GM21737 (cell line): Measurements from ENCODE around the gene PACRG.

ENCODE experiments used
- ATAC-seq: cut with Tn5 transposase; IDR thresholded peaks from one replicate; pipeline ENCODE4 v1.9.1; 2021; ENCODE audit warnings: mild to moderate bottlenecking, moderate library complexity; ENCODE audit not compliant: unreplicated experiment

PACRG gene

DNA sequence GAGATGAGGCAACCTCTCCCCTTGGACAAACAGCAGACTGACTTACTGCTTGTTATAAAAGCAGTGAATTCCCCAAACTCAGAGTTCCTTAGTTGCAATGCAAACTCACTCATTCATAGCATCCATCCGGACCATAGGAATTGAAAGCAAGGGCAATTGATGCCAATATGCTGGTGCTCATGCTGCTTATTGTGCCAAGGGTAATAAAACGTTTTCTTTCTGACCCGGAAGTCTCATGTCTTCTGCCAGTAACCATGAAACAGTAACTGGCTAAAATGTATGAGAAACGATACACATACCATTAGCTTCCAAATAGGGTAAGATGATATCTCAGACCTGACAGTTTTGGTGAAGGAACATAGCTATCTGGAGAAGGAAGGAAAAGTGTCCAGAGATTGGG, 18.3 kb upstream of the PACRG start:
- ATAC-seq, result no peak

DNA sequence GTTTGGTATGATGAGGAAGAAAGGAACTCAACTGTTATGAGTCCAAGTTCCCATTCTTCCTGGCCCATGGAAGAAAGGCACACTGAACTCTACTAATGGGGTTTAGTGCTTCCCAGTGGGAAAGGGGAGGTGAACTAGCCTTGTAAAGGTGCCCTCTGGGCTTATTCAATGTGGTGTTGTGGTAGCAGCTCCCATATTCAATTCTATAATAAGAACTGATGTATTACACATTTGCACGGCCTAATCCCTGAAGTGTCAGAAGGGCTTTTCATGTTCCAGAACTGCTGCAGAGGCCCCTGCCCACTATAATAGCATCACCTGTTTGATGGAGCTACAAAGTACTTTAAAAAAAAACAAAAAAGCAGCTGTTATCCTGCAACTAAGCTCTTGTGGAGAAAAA, 17.4 kb upstream of the PACRG start:
- ATAC-seq, result no peak

DNA sequence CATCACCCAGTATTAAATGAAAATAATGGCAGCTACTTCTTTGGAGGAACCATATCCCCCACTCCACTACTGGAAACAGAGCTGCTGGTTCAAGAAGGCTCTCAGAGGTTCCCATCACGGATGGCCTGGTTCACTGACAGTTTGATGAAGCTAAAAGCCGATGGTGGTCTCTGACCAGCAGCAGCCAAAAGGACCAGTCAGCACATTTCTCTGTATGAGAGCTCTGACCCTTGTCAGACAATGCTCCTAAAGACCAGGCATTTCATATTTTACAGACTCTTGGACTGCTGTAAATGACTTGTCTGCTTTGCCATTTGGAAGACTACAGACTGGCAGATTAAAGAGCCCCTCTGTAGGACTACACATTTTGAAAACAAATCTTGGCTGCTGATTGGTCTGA, 16.8 kb upstream of the PACRG start:
- no peak for ATAC-seq

DNA sequence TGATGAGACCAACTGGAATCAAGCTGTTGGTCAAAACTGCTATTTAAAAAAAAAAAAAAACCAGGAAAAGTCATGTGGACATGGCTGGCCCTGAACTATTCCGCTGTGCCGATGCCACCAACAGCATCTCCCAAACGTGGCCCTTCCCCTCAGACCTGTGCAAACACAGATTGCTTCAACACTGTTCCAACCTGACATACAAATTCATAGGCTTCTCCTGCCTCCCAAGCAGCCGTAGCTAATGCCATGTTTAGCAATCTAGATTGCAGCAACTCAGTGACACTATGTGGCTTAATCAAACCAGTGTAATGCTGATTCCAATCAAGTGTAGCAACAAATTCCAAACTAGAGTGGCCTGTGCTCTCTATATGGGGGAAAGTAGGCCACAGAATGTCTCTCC, 16.4 kb upstream of the PACRG start:
- ATAC-seq, result no peak

DNA sequence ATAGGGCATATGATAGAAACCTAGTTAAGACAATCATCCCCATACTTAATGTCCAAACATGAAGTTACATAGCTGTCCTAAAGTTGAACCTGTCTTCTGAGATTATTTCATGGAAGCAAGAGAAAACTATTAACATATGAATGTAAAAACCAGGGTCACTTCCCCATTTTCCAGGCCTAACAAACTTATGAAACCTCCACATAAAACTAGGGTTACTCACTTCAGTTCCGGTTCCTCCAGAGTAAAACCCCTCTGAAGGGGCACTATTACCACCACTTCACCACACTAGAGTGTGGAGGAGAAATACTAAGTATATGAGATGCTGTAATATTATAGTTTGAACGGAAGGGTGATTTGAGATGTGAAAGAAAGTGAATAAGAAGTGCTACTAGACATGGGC, 15.1 kb upstream of the PACRG start:
- no peak for ATAC-seq

DNA sequence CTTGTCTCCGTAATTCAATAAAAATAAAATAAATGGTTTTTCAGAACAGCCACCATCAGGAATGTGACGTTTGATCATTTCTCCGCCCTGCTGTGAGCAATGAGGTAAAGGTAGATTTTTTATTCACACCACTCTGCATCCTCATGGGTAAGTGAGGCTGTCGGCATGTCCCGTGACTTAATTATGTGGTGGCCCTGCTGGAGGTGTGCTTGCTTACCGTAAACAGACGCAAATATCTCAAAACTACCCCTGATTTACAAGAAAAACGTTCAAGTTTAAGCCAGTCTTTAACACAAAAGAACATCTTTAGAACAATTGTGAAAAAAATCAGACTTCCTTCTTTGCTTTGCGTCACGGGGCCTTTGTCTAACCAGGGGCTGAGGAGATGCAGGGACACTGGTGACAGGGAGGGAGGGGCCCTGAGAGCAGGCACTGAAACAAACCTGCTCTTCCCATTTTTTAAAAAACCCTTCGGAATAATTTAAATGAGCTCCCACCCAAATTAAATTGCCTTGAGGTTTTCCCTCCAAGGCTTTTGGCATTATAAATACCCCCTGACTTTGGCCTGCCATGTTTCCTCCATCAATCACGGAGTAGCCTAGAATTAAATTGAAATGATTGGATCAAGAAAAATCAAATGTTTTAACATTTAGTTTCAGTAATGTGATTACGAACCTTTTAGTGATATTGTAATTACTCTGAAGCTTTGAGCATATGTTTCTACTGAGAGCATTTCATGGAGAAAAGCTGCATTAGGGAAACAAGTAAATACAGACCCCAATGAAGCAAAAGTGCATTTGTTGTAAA, 13.6 kb upstream of the PACRG start:
- ATAC-seq, result no peak

DNA sequence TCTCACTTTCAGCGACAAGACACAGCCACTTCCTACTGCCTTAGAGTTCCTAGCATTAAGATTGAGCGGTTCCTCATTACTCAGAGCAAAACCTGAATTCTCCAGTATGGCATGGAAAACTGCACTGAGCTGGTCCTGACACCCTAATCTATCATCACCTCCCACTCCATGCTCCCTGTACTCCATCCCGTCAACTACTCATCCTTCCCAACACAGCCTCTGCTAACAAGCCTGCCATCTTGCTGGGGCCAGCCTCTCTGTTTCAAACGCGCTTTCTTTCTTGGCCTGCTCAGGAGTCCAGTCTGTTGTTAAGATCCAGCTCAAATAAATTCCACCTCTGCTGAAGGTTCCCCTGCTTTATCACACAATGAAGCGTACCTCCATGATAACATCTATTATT, 12.2 kb upstream of the PACRG start:
- no peak for ATAC-seq

DNA sequence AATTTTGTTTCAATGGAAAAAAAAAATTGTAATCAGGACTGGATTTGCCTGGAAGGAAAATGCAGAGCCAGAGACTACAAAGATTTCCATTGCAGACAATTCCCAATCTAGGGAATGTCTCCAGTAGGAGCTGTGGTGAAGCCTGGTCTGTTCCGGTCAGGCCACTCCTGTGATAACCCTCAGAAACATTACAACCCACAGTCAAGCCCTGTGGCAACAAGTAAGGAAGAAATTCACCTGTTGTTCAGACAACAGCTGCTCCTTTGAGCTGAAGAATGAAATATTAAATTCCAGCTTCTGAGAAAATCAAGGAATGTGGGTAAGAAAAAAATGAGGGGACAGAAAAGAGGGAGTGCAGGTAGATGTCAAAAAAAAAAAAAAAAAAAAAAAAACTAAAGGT, 8.2 kb upstream of the PACRG start:
- no peak for ATAC-seq

DNA sequence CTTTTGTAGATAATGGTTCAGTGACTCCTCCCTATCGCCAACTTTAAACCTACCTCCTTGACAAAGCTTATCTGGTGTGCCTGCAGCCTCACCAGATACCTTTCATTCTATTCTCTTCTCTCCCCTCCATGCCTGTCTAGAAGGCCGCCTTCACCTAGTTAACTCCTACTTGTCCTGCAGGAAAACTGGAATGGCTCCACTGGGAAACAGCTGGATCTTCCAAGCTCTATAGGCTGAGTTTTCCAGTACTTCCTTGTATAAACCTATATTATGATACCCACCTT, 6.4 kb upstream of the PACRG start:
- ATAC-seq, result no peak

DNA sequence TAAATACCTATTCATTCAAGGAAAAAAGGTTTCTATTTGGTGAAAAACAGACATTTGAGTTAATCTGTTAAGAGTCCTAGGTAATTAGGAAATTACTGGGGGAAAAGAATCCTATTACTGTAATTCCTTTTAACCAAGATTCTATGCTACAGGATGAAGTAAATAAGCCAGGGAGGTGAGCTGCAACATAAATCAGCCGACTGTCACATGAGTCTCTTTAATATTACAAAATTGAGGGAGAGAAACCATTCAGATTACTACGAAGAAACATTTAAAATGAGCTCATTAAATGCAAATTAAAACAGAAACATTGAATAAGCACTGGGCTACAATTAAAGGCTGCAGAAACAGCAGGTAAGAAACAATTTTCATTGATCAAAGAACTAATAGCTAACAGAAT, 5.5 kb upstream of the PACRG start:
- no peak for ATAC-seq

DNA sequence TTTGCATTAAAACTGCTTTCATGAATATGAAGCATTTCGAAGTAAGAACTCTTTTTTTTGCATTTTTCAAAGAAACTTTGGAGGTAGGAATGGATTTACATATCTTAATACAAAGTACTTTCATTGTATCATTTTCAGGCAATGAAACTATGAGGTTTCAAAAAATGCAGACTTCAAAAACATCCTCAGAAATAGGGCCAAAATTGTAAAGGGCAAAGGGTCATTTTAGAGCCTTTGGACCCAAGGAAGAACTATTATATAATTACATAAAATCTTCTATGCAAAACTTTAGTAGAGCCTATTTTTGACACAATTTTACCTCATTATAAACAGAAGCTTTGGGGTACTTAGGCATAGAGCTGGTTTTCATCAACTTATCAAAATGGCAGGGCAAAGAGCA, 5.1 kb upstream of the PACRG start:
- ATAC-seq, result no peak

DNA sequence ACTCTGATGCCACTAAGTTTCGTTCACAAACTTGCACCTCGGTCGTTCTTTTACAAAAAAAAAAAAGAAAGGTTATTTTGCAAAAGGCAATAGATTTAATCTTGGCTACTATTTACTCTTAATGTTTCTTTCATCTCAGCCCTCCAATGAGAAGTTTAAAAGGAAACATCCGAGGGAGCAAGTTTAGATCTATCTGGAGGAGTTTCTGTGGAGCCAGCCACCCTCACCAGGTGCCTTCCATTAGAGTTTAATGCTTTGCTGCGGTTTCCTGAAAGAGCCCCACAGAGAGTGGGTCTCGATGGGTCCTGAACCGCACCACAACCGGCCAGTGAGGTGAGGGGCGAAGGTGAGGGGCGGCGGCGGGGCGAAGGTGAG, 840 bp upstream of the PACRG start:
- ATAC-seq, result no peak

DNA sequence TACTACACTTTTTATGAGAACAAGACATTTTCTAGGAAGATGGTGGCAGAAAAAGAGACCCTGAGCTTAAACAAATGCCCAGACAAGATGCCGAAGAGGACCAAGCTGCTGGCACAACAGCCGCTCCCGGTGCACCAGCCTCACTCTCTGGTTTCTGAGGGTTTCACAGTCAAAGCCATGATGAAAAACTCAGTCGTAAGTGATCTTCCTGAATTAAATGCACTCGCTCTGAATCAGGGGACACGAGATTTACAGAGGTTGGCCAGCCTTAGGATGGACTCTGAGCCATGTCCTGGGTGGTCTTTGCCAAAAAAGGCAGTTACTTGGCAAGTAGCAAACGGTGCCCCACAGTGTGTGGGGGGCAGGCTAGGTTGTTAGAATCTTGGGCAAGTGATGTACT, 423 bp downstream of the PACRG start:
- ATAC-seq, result no peak

DNA sequence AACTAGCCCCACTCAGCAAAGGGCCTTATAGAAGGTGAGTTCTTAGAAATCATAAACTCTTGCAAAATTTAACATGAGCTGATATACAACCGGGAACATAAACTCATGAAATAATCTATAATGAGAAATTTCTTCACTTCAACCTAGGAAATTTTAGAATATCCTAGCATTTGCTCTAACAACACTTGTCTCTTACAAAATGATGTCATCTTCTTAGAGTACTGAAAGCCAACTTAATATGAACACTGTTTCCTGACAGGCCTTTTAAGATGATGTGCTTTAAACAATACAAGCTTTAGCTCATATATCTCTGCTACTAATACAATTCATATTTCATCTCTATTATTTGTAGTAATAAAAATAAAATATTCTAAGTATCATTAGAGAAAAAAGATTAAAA, 932 bp downstream of the PACRG start:
- ATAC-seq, result no peak

DNA sequence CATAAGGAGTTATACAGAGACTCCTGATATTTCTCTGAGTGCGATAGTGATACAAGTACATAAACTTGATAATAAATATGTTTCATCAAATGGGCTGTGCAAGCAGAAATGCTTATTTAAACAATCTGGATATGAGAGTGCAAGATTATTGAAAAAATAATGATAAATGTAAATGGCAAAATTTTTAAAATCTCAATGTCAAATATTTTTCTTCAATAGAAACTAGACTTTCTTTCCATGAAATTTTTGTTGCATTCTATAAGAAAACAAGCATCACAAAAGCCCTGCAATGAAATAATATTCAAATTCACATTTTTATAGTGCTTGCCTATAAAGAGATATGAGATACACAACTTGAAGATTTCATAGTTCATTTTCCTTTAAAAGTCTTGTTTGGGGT, 2.7 kb downstream of the PACRG start:
- no peak for ATAC-seq

DNA sequence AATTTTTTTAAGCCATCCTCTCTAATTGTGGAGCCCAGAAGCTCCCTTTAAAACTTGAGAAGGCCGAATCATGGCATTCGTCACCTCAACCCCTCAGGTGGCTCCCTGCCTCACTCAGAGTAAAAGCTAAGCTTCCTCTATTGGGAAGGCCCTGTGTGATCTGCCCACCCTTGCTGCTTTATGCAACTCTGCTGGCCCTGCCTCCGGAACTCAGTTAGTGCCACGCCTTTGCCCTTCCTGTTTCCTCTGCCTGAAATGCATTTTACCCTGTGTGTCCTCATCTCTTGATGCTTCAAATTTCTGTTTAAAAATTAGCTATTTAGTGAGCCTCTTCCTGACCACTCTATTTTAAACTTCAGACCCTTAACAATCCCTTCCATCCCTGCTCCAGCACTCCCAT, 5.7 kb downstream of the PACRG start:
- no peak for ATAC-seq

DNA sequence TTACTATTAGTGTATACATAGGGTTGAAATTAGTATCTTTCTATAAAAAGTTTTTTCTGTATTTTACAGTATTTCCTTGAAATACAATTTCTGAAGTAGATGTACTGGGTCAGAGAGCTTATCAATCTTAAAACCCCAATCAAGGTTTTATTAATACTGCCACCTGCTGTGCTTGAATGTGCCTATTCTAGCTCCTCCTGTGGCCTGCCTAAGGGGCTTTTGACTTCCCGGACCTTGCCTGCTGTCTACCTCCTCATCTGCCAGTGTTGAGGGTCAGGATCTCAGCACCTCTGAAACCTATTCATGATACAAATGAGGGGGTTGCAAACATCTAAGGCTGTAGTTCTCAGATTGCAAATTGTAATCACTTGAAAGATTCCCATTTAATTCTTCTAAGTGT, 9.2 kb downstream of the PACRG start:
- no peak for ATAC-seq

DNA sequence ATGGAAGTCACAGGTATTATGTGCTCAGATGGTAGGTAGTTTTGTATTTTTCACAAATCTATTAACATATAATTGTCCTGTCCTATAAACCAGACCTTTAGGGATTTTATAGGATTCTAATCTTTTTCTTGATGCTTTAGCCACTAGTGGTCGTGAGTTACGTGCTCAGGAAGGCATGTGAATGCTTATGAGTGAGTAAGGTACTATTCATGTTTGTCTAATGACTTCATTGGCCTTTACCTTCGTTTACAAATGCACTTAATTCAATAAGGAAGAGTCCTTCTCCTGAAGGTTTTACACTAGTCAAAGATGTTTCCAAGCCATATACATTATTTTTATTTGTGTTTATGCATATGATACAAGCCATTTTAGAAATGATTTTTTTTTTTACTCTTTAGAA, 23.0 kb downstream of the PACRG start:
- no peak for ATAC-seq

DNA sequence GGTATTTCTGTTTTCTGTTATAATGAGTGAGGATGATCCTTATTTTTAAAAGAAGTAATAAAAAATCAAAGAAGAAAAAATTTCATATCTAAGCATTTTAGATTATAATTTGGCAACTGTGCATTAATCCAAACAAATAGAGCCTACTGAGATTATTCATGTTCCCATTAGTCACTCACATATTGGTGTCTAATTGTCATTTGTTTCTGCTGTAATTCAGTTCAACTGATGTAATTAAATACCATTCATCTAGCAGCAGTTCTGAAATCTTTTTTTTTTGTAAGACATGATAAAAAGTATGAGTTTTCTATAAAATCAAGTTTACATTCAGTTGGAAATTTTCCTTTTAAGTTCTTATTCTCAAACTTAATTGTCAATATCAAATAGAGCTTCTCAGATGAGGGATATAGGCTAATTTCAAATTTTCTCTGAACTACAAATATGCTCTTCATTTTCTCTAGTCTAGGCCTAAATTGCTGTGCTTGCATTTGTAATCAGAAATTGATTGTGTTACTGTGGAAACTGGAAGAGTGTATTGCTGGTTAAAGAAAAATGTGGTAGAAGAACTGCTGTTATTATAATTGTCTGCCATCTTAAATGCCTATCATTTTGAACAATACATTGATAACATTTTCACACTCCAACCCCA, 23.6 kb downstream of the PACRG start:
- no peak for ATAC-seq

DNA sequence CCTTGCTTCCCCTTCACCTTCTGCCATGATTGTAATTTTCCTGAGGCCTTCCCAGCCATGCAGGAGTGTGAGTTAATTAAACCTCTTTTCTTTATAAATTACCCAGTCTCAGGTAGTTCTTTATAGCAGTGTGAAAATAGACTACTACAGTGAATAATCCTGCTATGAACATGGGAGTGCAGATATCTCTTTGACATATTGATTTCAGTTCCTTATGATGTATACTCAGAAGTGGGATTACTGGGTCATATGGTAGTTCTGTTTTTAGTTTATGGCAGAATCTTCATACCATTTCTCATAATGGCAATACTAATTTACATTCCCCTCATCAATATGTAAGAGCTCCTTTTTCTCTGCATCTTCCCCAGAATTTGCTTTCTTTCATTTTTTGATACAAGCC, 26.0 kb downstream of the PACRG start:
- no peak for ATAC-seq

DNA sequence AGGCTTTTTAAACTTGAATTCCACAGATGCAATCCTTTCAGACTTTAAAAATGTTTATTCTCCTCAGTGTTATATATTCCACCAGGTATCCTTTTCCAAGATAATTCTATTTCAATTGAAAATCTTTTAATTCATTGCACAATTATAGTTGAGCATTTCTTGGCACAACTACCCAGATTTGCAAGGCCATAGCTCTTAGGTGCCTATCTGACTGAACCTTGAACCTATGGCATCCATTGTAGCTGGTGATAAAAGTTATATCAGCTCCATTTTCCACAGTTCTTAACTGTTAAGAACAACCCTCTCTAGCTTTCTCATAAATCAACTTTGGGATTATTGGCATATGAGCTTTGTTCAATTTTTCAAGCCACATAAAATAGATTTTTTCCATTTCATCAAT, 42.4 kb downstream of the PACRG start:
- no peak for ATAC-seq

DNA sequence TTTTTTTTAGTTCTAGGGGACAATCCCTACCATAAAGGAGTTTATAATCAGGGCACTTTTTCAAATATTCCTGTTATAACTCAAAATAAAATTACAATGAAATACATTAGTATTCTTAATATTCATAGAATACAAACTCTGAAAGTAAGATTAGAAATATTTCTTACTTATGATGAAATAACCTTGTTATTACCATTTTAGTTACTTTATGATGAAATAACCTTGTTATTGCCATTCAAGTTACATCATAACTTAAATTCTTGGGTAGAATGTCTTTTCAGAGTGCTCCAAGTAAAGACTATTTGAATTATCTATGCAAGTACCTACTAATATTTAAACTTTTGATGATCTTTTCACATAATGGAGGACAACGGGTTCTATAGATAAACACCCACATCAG, 43.2 kb downstream of the PACRG start:
- ATAC-seq, result no peak

DNA sequence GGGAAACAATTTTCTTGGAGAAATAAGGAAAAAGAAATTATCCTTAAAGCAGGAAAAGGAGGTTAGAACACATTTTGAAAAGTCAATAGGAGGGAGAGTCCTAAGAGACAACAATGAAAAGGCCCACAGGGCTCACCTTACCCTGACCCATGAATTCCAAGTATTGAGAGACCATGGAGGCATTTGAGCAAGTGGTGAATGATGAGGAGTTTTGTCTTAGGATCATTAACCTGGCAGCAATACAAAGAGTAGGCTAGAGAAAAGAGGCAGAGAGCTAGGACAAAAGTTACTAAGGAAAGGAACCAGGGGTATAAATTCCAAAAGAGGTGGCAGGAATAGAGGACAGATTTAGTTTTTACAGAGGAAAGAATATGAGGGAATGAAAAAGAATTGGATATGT, 44.7 kb downstream of the PACRG start:
- ATAC-seq, result no peak
